H9 (cell line): Measurements from ENCODE around the gene RTF2. TPM values are rescaled to one million over a fixed set of nuclear protein-coding genes. Genes with fewer than 3 reads are reported as not detected.

Experiments
- DNase-seq: peaks from one replicate; pipeline ENCODE4 v3.0.0-alpha.2; 2017
- H2AFZ ChIP-seq: one replicate; pipeline ENCODE4 v1.6.1; 2013; ENCODE audit warnings: mild to moderate bottlenecking, low read length, control low read depth, moderate library complexity
- H2AK5ac ChIP-seq: 2 replicates; pipeline ENCODE4 v1.6.1; 2013; ENCODE audit warnings: low read length, control low read depth, mixed read lengths; ENCODE audit not compliant: insufficient read length
- H2BK120ac ChIP-seq: one replicate; pipeline ENCODE4 v1.6.1; 2013; ENCODE audit warnings: low read depth, mild to moderate bottlenecking, low read length, control low read depth, inconsistent platforms; ENCODE audit not compliant: poor library complexity, severe bottlenecking
- H2BK12ac ChIP-seq: 2 replicates; pipeline ENCODE4 v1.6.1; 2013; ENCODE audit warnings: low read length, control low read depth, mixed read lengths, low read depth; ENCODE audit not compliant: insufficient read length
- H2BK15ac ChIP-seq: 2 replicates; pipeline ENCODE4 v1.6.1; 2013; ENCODE audit warnings: low read depth, low read length, control low read depth
- H2BK20ac ChIP-seq: one replicate; pipeline ENCODE4 v1.6.1; 2013; ENCODE audit warnings: low read depth, mild to moderate bottlenecking, low read length, control low read depth, inconsistent platforms; ENCODE audit not compliant: poor library complexity, severe bottlenecking
- H2BK5ac ChIP-seq: 2 replicates; pipeline ENCODE4 v1.6.1; 2013; ENCODE audit warnings: low read length, control low read depth, mixed read lengths; ENCODE audit not compliant: insufficient read length
- H3K14ac ChIP-seq: 2 replicates; pipeline ENCODE4 v1.6.1; 2013; ENCODE audit warnings: low read length, control low read depth; ENCODE audit not compliant: insufficient read depth
- H3K18ac ChIP-seq: 2 replicates; pipeline ENCODE4 v1.6.1; 2013; ENCODE audit warnings: low read depth, mild to moderate bottlenecking, mixed read lengths, low read length, control low read depth; ENCODE audit not compliant: insufficient read length
- H3K23ac ChIP-seq: 2 replicates; pipeline ENCODE4 v1.6.1; 2013; ENCODE audit warnings: low read length, control low read depth, mixed read lengths, low read depth; ENCODE audit not compliant: insufficient read length
- H3K23me2 ChIP-seq: 2 replicates; pipeline ENCODE4 v1.6.1; 2013; ENCODE audit warnings: low read depth, mild to moderate bottlenecking, mixed read lengths, low read length, control low read depth; ENCODE audit not compliant: insufficient read length, poor library complexity, severe bottlenecking
- H3K27ac ChIP-seq: 2 replicates; pipeline ENCODE4 v1.5.1; 2013; ENCODE audit warnings: low read length, control low read depth, mixed read lengths, low read depth; ENCODE audit not compliant: insufficient read length
- H3K27me3 ChIP-seq: 2 replicates; pipeline ENCODE4 v1.6.1; 2013; ENCODE audit warnings: low read length, control low read depth, inconsistent platforms; ENCODE audit not compliant: insufficient read depth
- H3K4ac ChIP-seq: 2 replicates; pipeline ENCODE4 v1.6.1; 2013; ENCODE audit warnings: low read depth, mild to moderate bottlenecking, control low read depth, inconsistent platforms, low read length, moderate library complexity
- H3K4me1 ChIP-seq: 2 replicates; pipeline ENCODE4 v1.6.1; 2013; ENCODE audit warnings: low read length, control low read depth, inconsistent platforms; ENCODE audit not compliant: insufficient read depth
- H3K4me2 ChIP-seq: 2 replicates; pipeline ENCODE4 v1.6.1; 2013; ENCODE audit warnings: low read length, control low read depth, mixed read lengths; ENCODE audit not compliant: insufficient read length, insufficient read depth
- H3K56ac ChIP-seq: 2 replicates; pipeline ENCODE4 v1.6.1; 2013; ENCODE audit warnings: low read depth, mild to moderate bottlenecking, mixed read lengths, low read length, control low read depth; ENCODE audit not compliant: insufficient read length
- H3K79me1 ChIP-seq: 2 replicates; pipeline ENCODE4 v1.6.1; 2013; ENCODE audit warnings: low read depth, mild to moderate bottlenecking, moderate library complexity, low read length, control low read depth, inconsistent platforms; ENCODE audit not compliant: insufficient read depth, poor library complexity, severe bottlenecking
- H3K79me2 ChIP-seq: 2 replicates; pipeline ENCODE4 v1.6.1; 2013; ENCODE audit warnings: low read length, control low read depth, inconsistent platforms; ENCODE audit not compliant: insufficient read depth
- H3K9ac ChIP-seq: 2 replicates; pipeline ENCODE4 v1.6.1; 2013; ENCODE audit warnings: low read length, control low read depth, mixed read lengths; ENCODE audit not compliant: insufficient read length; ENCODE audit errors: extremely low read depth
- H3K9me3 ChIP-seq: one replicate; pipeline ENCODE4 v1.6.1; 2013; ENCODE audit warnings: low read depth, low read length, inconsistent platforms; ENCODE audit not compliant: control insufficient read depth
- H3T11ph ChIP-seq: one replicate; pipeline ENCODE4 v1.6.1; 2013; ENCODE audit warnings: mild to moderate bottlenecking, low read length, control low read depth, inconsistent platforms
- H4K20me1 ChIP-seq: one replicate; pipeline ENCODE4 v1.6.1; 2013; ENCODE audit not compliant: control insufficient read depth, insufficient read length, insufficient read depth
- H4K5ac ChIP-seq: 2 replicates; pipeline ENCODE4 v1.6.1; 2013; ENCODE audit warnings: low read depth, mild to moderate bottlenecking, mixed read lengths, low read length, control low read depth; ENCODE audit not compliant: insufficient read length
- H4K8ac ChIP-seq: replicated peaks from 2 replicates; pipeline ENCODE4 v1.6.1; 2013; ENCODE audit warnings: low read length, control low read depth, mixed read lengths, low read depth; ENCODE audit not compliant: insufficient read length
- H4K91ac ChIP-seq: 2 replicates; pipeline ENCODE4 v1.6.1; 2013; ENCODE audit warnings: low read depth, mild to moderate bottlenecking, moderate library complexity, mixed read lengths, low read length, control low read depth; ENCODE audit not compliant: insufficient read length
- H3K27ac Mint-ChIP-seq, 3 experiments: 2 replicates in 2 of 3; 3 replicates in 1 of 3; pipeline ENCODE4 v1.8.0; 2020 to 2021; ENCODE audit warnings: mixed read lengths in 3 of 3, mild to moderate bottlenecking in 1 of 3, moderate library complexity in 1 of 3
- H3K27me3 Mint-ChIP-seq: 2 replicates; pipeline ENCODE4 v1.8.0; 2021; ENCODE audit warnings: low read depth, mild to moderate bottlenecking, moderate library complexity, mixed read lengths
- H3K36me3 Mint-ChIP-seq, 3 experiments: 2 replicates in 2 of 3; 3 replicates in 1 of 3; pipeline ENCODE4 v1.8.0; 2020 to 2021; ENCODE audit warnings: low read depth in 3 of 3, mixed read lengths in 3 of 3; ENCODE audit not compliant: insufficient read depth in 1 of 3
- H3K4me1 Mint-ChIP-seq, 2 experiments: 2 replicates each; pipeline ENCODE4 v1.8.0; 2020; ENCODE audit warnings: mixed read lengths in 2 of 2
- H3K4me3 Mint-ChIP-seq, 2 experiments: 2 replicates in 1 of 2; 3 replicates in 1 of 2; pipeline ENCODE4 v1.8.0; 2020 to 2021; ENCODE audit warnings: mild to moderate bottlenecking in 2 of 2, mixed read lengths in 2 of 2, moderate library complexity in 1 of 2
- H3K9me3 Mint-ChIP-seq, 2 experiments: 2 replicates in 1 of 2; 3 replicates in 1 of 2; pipeline ENCODE4 v1.8.0; 2020; ENCODE audit warnings: mild to moderate bottlenecking in 2 of 2, mixed read lengths in 2 of 2, moderate library complexity in 1 of 2
- WGBS: extraction: QIAGEN DNeasy Blood & Tissue Kit; methylation state at CpG from one replicate; pipeline ENCODE4 v1.1.7; 2013; ENCODE audit warnings: missing lambda C conversion rate, low lambda C conversion rate, mixed read lengths; ENCODE audit not compliant: insufficient read length; ENCODE audit errors: extremely low coverage; 5-methylcytosine and 5-hydroxymethylcytosine counted together
- total RNA-seq: library from RNA; stranded (reverse); gene quantifications from 2 replicates; pipeline ENCODE4 v1.2.1, GENCODE V29; 2021
- TF ChIP-seq, protein P1 (sequence below): fragments of 200-600 bp; sonication (generic); conservative IDR thresholded peaks from 3 replicates; pipeline ENCODE4 v1.8.0; 2021; ENCODE audit warnings: antibody characterized with exemption, mild to moderate bottlenecking

Gene RTF2
- total RNA-seq, 1 experiment from 2014 or later: 62.6 TPM

DNA sequence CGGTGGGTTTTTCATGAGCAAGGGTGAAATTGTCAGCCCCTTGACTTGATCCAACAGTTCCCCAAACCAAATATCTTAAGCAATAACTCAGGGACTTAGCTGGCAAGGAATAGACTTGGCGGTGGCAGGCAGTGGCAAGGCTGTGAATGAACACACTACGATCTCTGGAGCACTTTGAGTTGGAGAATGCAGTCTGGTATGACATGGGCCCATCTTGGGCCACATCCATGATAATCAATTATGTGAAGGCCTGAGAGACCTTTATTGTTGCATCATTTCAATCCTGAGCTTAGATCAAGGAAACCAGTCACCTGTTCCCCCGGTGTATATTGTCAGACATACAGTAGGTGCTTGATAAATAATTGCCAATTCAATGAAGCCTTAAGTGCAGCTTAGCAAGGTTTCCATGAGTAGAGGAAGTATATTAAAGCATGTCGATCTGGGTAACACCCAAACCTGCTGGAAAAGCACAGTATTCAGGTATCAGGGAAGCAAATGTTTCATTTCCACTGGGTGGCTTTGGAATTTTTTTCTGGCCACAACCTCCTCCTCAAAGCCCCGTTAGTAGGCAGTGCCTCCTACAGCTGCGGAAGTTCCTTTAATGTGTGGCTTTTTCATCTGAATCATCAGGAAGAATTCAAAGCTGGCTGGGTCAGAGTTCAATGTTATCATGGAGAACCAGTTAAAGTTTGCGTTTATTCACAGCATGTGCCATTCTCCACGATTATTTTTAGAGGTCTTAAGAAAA, 46.2 kb upstream of the RTF2 start:
- Mint-ChIP-seq H3K36me3 (no peaks in the 10 kb centered on the region), H3K9me3 (no peaks in the 10 kb centered on the region), H3K27ac (no peak overlapping the region; a peak in 1 of 7 replicates), H3K27me3 (peaks cover 84% of the 10 kb centered on the region), H3K4me1 (peaks cover 9 to 10% of the 10 kb centered on the region in 2 experiments), H3K4me3 (no peak overlapping the region)
- Histone ChIP-seq H2BK120ac (no peak overlapping the region), H4K8ac (no peak overlapping the region), H4K5ac (no peak overlapping the region), H3K4ac (no peak overlapping the region), H3K4me1 (no peaks in the 10 kb centered on the region; the same call in 1 of the 2 replicates), H3K9ac (no peak overlapping the region), H4K20me1 (no peaks in the 10 kb centered on the region), H4K91ac (no peak overlapping the region), H3K27ac (no peak overlapping the region), H3K23ac (no peak overlapping the region), H3T11ph (no peak overlapping the region), H2AK5ac (no peak overlapping the region), H3K27me3 (no peaks in the 10 kb centered on the region; the same call in 1 of the 2 replicates), H3K56ac (no peak overlapping the region), H2BK15ac (no peak overlapping the region), H3K79me1 (no peaks in the 10 kb centered on the region), H3K14ac (no peak overlapping the region), H2BK12ac (no peak overlapping the region), H3K79me2 (no peaks in the 10 kb centered on the region), H2BK5ac (no peak overlapping the region), H3K23me2 (no peaks in the 10 kb centered on the region), H2BK20ac (no peak overlapping the region), H2AFZ (no peak overlapping the region), H3K4me2 (no peak overlapping the region), H3K9me3 (no peaks in the 10 kb centered on the region), H3K18ac (no peak overlapping the region)
- no peak for DNase-seq
- TF ChIP-seq, protein P1, sequence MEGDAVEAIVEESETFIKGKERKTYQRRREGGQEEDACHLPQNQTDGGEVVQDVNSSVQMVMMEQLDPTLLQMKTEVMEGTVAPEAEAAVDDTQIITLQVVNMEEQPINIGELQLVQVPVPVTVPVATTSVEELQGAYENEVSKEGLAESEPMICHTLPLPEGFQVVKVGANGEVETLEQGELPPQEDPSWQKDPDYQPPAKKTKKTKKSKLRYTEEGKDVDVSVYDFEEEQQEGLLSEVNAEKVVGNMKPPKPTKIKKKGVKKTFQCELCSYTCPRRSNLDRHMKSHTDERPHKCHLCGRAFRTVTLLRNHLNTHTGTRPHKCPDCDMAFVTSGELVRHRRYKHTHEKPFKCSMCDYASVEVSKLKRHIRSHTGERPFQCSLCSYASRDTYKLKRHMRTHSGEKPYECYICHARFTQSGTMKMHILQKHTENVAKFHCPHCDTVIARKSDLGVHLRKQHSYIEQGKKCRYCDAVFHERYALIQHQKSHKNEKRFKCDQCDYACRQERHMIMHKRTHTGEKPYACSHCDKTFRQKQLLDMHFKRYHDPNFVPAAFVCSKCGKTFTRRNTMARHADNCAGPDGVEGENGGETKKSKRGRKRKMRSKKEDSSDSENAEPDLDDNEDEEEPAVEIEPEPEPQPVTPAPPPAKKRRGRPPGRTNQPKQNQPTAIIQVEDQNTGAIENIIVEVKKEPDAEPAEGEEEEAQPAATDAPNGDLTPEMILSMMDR: no peak
- WGBS: no CpG with 5 or more reads among the region's 9 CpGs
